GM12892 (cell line): ENCODE measurements around the gene CHAC1.

Source experiments
- POLR2A ChIP-seq: IDR thresholded peaks from 2 replicates; pipeline ENCODE4 v1.6.1; 2011; ENCODE audit warnings: low read depth, low read length, control low read depth
- TAF1 ChIP-seq: IDR thresholded peaks from 2 replicates; pipeline ENCODE4 v1.6.1; 2011; ENCODE audit warnings: low read depth, mild to moderate bottlenecking, control low read depth, low read length, borderline replicate concordance

DNA sequence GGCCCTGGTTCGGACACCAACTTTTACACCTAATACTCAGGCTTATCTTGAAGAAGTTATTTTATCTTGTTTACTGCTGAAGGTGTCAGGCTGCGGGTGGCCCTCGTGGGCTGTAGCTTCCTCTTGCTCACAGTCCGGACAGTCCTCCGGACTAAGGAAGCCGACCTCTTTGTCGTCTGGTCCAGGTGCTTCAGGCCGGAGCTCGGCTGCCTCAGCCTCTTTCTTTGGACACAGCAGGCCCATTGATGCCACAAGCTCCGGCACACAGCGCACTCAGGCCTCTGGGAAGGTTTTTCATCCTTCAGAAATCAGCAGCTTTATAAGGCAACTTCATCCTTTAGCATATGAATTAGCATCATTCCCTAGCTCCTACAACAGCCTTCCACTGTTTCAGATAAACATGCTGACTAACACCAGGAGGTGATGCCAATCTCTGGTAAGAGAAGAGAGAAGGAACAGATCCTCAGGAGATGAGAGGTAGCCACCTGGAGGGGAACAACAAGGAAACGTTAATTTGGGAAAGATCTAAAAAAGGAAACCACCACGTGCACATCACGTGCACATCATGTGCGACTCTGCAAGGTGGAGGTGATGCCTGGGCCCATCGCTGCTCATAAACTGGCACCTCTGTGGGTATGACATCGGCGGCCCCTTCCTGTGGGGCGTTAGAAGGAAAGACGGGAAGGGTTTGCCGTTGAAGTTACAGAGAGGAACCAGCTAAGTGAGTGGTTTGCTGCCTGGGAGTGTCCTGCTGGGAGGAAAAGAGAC, 4.4 kb upstream of the CHAC1 start:
- TF ChIP-seq TAF1 = no peak
- no peak for TF ChIP-seq POLR2A
